IMR-90 (cell line): Measurements from ENCODE around the gene UST. TPM values are rescaled to one million over a fixed set of nuclear protein-coding genes. Genes with fewer than 3 reads are reported as not detected.

Source experiments
- ATAC-seq: fragments of 200-7000 bp; cut with Tn5 transposase; 2 replicates; pipeline ENCODE4 v1.9.1; 2020; ENCODE audit warnings: low read depth, mild to moderate bottlenecking, moderate library complexity
- BruUV-seq: library from RNA; stranded (reverse); fragments of 400-500 nt; replicated peaks from 2 replicates; lab custom pipeline; 2021; lab: Mats Ljungman, UMichigan
- CTCF ChIA-PET: fragments of 300-600 bp; formaldehyde crosslinking; extraction: SDS; loops from one replicate; lab custom pipeline; 2021; ENCODE audit warnings: antibody characterized with exemption; lab: Yijun Ruan, JAX
- POLR2A ChIA-PET: fragments of 300-600 bp; sonication (Branson Sonifier 250); formaldehyde crosslinking; loops from one replicate; lab custom pipeline; 2022; ENCODE audit warnings: antibody characterized with exemption; ENCODE audit not compliant: unreplicated experiment; lab: Charles Lee
- DNase-seq: peaks from one replicate; pipeline ENCODE4 v3.0.0; 2013
- H2AFZ ChIP-seq: replicated peaks from 2 replicates; pipeline ENCODE3; 2013; ENCODE audit warnings: low read length, mild to moderate bottlenecking; ENCODE audit not compliant: poor library complexity
- H2AK5ac ChIP-seq: 2 replicates; pipeline ENCODE4 v1.6.1; 2013; ENCODE audit warnings: low read depth, low read length, inconsistent platforms
- H2AK9ac ChIP-seq: replicated peaks from 2 replicates; pipeline ENCODE3; 2013; ENCODE audit warnings: mild to moderate bottlenecking, low read depth, low read length, moderate library complexity; ENCODE audit not compliant: poor library complexity
- H2BK120ac ChIP-seq: 2 replicates; pipeline ENCODE4 v1.6.1; 2013; ENCODE audit warnings: low read depth, low read length, inconsistent platforms
- H2BK15ac ChIP-seq: 3 replicates; pipeline ENCODE4 v1.6.1; 2013; ENCODE audit warnings: low read depth, low read length, inconsistent platforms
- H2BK20ac ChIP-seq: 2 replicates; pipeline ENCODE4 v1.6.1; 2013; ENCODE audit warnings: low read depth, mild to moderate bottlenecking, inconsistent platforms, low read length, moderate library complexity
- H2BK5ac ChIP-seq: 2 replicates; pipeline ENCODE4 v1.6.1; 2013; ENCODE audit warnings: mild to moderate bottlenecking, low read depth, low read length, inconsistent platforms; ENCODE audit not compliant: poor library complexity, severe bottlenecking
- H3K14ac ChIP-seq: replicated peaks from 2 replicates; pipeline ENCODE4 v1.6.1; 2013; ENCODE audit warnings: low read depth, low read length, inconsistent platforms
- H3K18ac ChIP-seq: 2 replicates; pipeline ENCODE4 v1.6.1; 2013; ENCODE audit warnings: low read depth, low read length, control low read depth
- H3K23ac ChIP-seq: 2 replicates; pipeline ENCODE4 v1.6.1; 2013; ENCODE audit warnings: low read depth, low read length, inconsistent platforms
- H3K27ac ChIP-seq: 2 replicates; pipeline ENCODE4 v1.5.1; 2013; ENCODE audit warnings: mild to moderate bottlenecking, control low read depth, low read length; ENCODE audit not compliant: insufficient read depth
- H3K27me3 ChIP-seq: 2 replicates; pipeline ENCODE4 v1.6.1; 2013; ENCODE audit warnings: low read length; ENCODE audit not compliant: control insufficient read depth, insufficient read depth
- H3K36me3 ChIP-seq: 2 replicates; pipeline ENCODE4 v1.6.1; 2013; ENCODE audit warnings: low read length, mixed read lengths; ENCODE audit not compliant: control insufficient read depth, insufficient read depth
- H3K4ac ChIP-seq: 2 replicates; pipeline ENCODE4 v1.6.1; 2013; ENCODE audit warnings: low read depth, low read length, inconsistent platforms
- H3K4me1 ChIP-seq: 2 replicates; pipeline ENCODE4 v1.6.1; 2013; ENCODE audit warnings: low read length, mixed read lengths; ENCODE audit not compliant: control insufficient read depth, insufficient read depth
- H3K4me2 ChIP-seq: 2 replicates; pipeline ENCODE4 v1.6.1; 2013; ENCODE audit warnings: low read depth, mild to moderate bottlenecking, control low read depth, low read length, moderate library complexity
- H3K4me3 ChIP-seq: 2 replicates; pipeline ENCODE4 v1.5.1; 2013; ENCODE audit warnings: low read depth, mild to moderate bottlenecking, control low read depth, low read length, moderate library complexity; ENCODE audit not compliant: insufficient read depth
- H3K56ac ChIP-seq: 2 replicates; pipeline ENCODE4 v1.6.1; 2013; ENCODE audit warnings: low read length, inconsistent platforms; ENCODE audit not compliant: insufficient read depth; ENCODE audit errors: extremely low read depth
- H3K79me1 ChIP-seq, 2 experiments: 2 replicates each; pipeline ENCODE4 v1.6.1; 2013; ENCODE audit warnings: low read length in 2 of 2, inconsistent platforms in 1 of 2, low read depth in 1 of 2
- H3K9ac ChIP-seq: 2 replicates; pipeline ENCODE4 v1.6.1; 2013; ENCODE audit warnings: low read depth, low read length, control low read depth
- H3K9me1 ChIP-seq: 2 replicates; pipeline ENCODE4 v1.6.1; 2013; ENCODE audit warnings: low read length, inconsistent platforms; ENCODE audit not compliant: insufficient read depth
- H3K9me3 ChIP-seq: 2 replicates; pipeline ENCODE4 v1.6.1; 2013; ENCODE audit warnings: low read length; ENCODE audit not compliant: control insufficient read depth, insufficient read depth
- H4K20me1 ChIP-seq: 2 replicates; pipeline ENCODE4 v1.6.1; 2013; ENCODE audit warnings: low read length, inconsistent platforms; ENCODE audit not compliant: insufficient read depth
- H4K5ac ChIP-seq: 2 replicates; pipeline ENCODE4 v1.6.1; 2013; ENCODE audit warnings: mild to moderate bottlenecking, low read depth, low read length, control low read depth
- H4K8ac ChIP-seq, 2 experiments: 2 replicates each; pipeline ENCODE4 v1.6.1; 2013; ENCODE audit warnings: low read depth in 2 of 2, low read length in 2 of 2, control low read depth in 1 of 2, inconsistent platforms in 1 of 2
- H4K91ac ChIP-seq: 2 replicates; pipeline ENCODE4 v1.6.1; 2013; ENCODE audit warnings: low read depth, low read length, inconsistent platforms; ENCODE audit not compliant: insufficient read depth
- BHLHE40 ChIP-seq: fragments of 150-350 bp; IDR thresholded peaks from 2 replicates; pipeline ENCODE4 v1.6.1; 2016; ENCODE audit warnings: mild to moderate bottlenecking, low read depth, low read length
- CEBPB ChIP-seq: IDR thresholded peaks from 2 replicates; pipeline ENCODE4 v1.6.1; 2012; ENCODE audit warnings: low read depth, low read length, improper control_type of control experiment
- CHD1 ChIP-seq: IDR thresholded peaks from 2 replicates; pipeline ENCODE4 v1.6.1; 2012; ENCODE audit warnings: low read depth, low read length, improper control_type of control experiment
- CTCF ChIP-seq: conservative IDR thresholded peaks from 2 replicates; pipeline ENCODE4 v1.5.1; 2012; ENCODE audit warnings: mild to moderate bottlenecking, low read depth, low read length, improper control_type of control experiment
- ELK1 ChIP-seq: fragments of 150-350 bp; IDR thresholded peaks from 2 replicates; pipeline ENCODE4 v1.6.1; 2016; ENCODE audit warnings: low read depth, mild to moderate bottlenecking, low read length, moderate library complexity, borderline replicate concordance
- FOS ChIP-seq: fragments of 150-350 bp; IDR thresholded peaks from 2 replicates; pipeline ENCODE4 v1.6.1; 2016; ENCODE audit warnings: low read depth, low read length
- MAZ ChIP-seq: IDR thresholded peaks from 2 replicates; pipeline ENCODE4 v1.6.1; 2012; ENCODE audit warnings: low read depth, mild to moderate bottlenecking, low read length, improper control_type of control experiment, moderate library complexity, borderline replicate concordance
- MXI1 ChIP-seq: IDR thresholded peaks from 2 replicates; pipeline ENCODE4 v1.6.1; 2012; ENCODE audit warnings: low read depth, mild to moderate bottlenecking, low read length, moderate library complexity, borderline replicate concordance
- NFE2L2 ChIP-seq: fragments of 150-350 bp; IDR thresholded peaks from 2 replicates; pipeline ENCODE4 v1.6.1; 2016; ENCODE audit warnings: low read depth, mild to moderate bottlenecking, low read length
- POLR2A ChIP-seq: IDR thresholded peaks from 2 replicates; pipeline ENCODE4 v1.6.1; 2012; ENCODE audit warnings: mild to moderate bottlenecking, low read depth, low read length
- RAD21 ChIP-seq: IDR thresholded peaks from 2 replicates; pipeline ENCODE4 v1.6.1; 2012; ENCODE audit warnings: low read length, improper control_type of control experiment
- RCOR1 ChIP-seq: IDR thresholded peaks from 2 replicates; pipeline ENCODE4 v1.6.1; 2012; ENCODE audit warnings: mild to moderate bottlenecking, low read length, improper control_type of control experiment; ENCODE audit not compliant: insufficient replicate concordance
- RFX5 ChIP-seq: IDR thresholded peaks from 2 replicates; pipeline ENCODE4 v1.8.0; 2012; ENCODE audit warnings: low read depth, mild to moderate bottlenecking, low read length, moderate library complexity
- SMC3 ChIP-seq: fragments of 150-350 bp; IDR thresholded peaks from 2 replicates; pipeline ENCODE4 v1.6.1; 2016; ENCODE audit warnings: low read depth, mild to moderate bottlenecking, antibody characterized with exemption, low read length, moderate library complexity
- USF2 ChIP-seq: fragments of 150-350 bp; IDR thresholded peaks from 2 replicates; pipeline ENCODE4 v1.6.1; 2017; ENCODE audit warnings: mild to moderate bottlenecking, antibody characterized with exemption, low read length, low read depth
- WGBS, 2 experiments: methylation state at CpG; one replicate each; pipeline versions ENCODE4 v1.1.5 to v1.1.7; 2013; ENCODE audit warnings: missing lambda C conversion rate in 2 of 2; ENCODE audit not compliant: insufficient read length in 1 of 2; ENCODE audit errors: extremely low coverage in 2 of 2; 5-methylcytosine and 5-hydroxymethylcytosine counted together
- dilution Hi-C: fragments of 300-500 bp; cut with HindIII; formaldehyde crosslinking; loops from one replicate; pipeline ENCODE4 v1.14.3; 2018; ENCODE audit warnings: low sequenced_read_pairs; ENCODE audit not compliant: unreplicated experiment
- in situ Hi-C: fragments of 300-500 bp; cut with MboI; formaldehyde crosslinking; loops from 3 replicates; pipeline ENCODE4 v1.14.3; 2019; ENCODE audit warnings: low sequenced_read_pairs, inconsistent platforms, mixed read lengths
- intact Hi-C: fragments of 100-400 bp; cut with micrococcal nuclease; formaldehyde crosslinking; loops from 2 replicates; pipeline ENCODE4 v1.10.0; 2022
- polyA plus RNA-seq, 3 experiments: library from polyadenylated mRNA; depleted of rRNA; stranded (reverse); fragments of >200 nt; gene quantifications; 2 replicates each; pipeline ENCODE4 v1.2.3, GENCODE V29; 2012; ENCODE audit warnings: low replicate concordance in 1 of 3
- total RNA-seq: library from RNA; depleted of rRNA; stranded (reverse); fragments of >200 nt; gene quantifications from 2 replicates; pipeline ENCODE4 v1.2.3, GENCODE V29; 2012

Gene UST
- total and polyA plus RNA-seq, 2 of the 4 experiments (the other 2 are of a cell fraction): 7.7 to 13.8 TPM

- BruUV-seq: no TSS peak
- POLR2A ChIA-PET: no interaction called here
- Histone ChIP-seq H3K4me2 (no peak overlapping the region), H3K18ac (no peak overlapping the region), H3K23ac (no peak overlapping the region), H3K4ac (no peak overlapping the region), H3K9me1 (no peaks in the 10 kb centered on the region), H2BK15ac (no peak overlapping the region), H4K5ac (no peak overlapping the region), H3K14ac (no peak overlapping the region), H2BK5ac (no peak overlapping the region), H3K56ac (no peak overlapping the region), H3K27me3 (peaks cover 25% of the 10 kb centered on the region), H4K91ac (no peak overlapping the region), H3K4me3 (no peak overlapping the region), H2AK9ac (no peak overlapping the region), H2AFZ (no peak overlapping the region), H3K4me1 (no peaks in the 10 kb centered on the region), H3K9me3 (peaks cover 5% of the 10 kb centered on the region), H4K8ac (no peak overlapping the region), H2BK120ac (no peak overlapping the region), H4K20me1 (no peaks in the 10 kb centered on the region), H3K36me3 (no peaks in the 10 kb centered on the region), H2AK5ac (no peak overlapping the region), H3K9ac (no peak overlapping the region), H3K79me1 (no peaks in the 10 kb centered on the region), H2BK20ac (no peak overlapping the region), H3K27ac (no peak overlapping the region)
- no peak for ATAC-seq
- TF ChIP-seq USF2: no peak
- TF ChIP-seq RCOR1: no peak
- no peak for TF ChIP-seq MXI1
- TF ChIP-seq NFE2L2: no peak
- no peak for TF ChIP-seq POLR2A
- no peak for TF ChIP-seq RAD21
- no peak for TF ChIP-seq CEBPB
- no peak for TF ChIP-seq CTCF
- TF ChIP-seq FOS: no peak
- TF ChIP-seq BHLHE40: no peak
- no peak for TF ChIP-seq CHD1
- TF ChIP-seq MAZ: no peak
- no peak for TF ChIP-seq SMC3
- TF ChIP-seq RFX5: no peak
- TF ChIP-seq ELK1: no peak
- no CpG with 5 or more reads among the region's 4 CpGs for WGBS, 2 experiments
- in situ Hi-C loops (no loop called here), dilution Hi-C loops (no loop called here), intact Hi-C loops (no loop called here)
- no peak for DNase-seq
- CTCF ChIA-PET: interaction anchor here (0.6 kb wide), 1 partner anchor 288 kb away, joined by 3 read pairs; no protein-coding TSS in a partner anchor
These were observed 367.3 kb downstream of the UST start for GRCh38 chr6:149114167-149114566.
